Measurements from ENCODE around the gene WDR75. TPM values are rescaled to one million over a fixed set of nuclear protein-coding genes. Genes with fewer than 3 reads are reported as not detected.

The WDR75 gene
- total and polyA plus RNA-seq, 2 of the 13 experiments (the other 11 are each of a cell fraction or from before 2014, with no cell fraction given), result 63.0 to 74.1 TPM

DNA sequence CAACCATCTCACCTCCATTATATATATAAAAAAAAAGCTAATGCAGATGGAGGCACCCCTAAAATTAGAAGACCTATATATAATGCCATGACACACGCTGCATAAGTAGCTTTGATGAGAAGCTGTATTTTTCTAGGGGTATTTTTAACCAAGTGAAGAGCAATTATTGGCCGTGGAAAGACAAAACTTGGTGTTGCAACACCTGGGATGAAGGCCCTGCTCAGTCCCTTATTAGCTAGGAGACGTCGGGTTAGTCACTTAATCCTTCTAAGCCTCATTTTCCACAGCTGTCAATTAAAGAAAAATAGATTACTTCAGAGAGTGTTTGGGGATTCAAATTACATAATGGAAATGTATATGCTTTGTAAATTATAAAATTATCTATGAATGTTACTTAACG is 63.0 kb downstream of the WDR75 start:
- no peak overlapping the region for H3K27ac ChIP-seq (ENCODE audit: extremely low read length, insufficient read depth, low read length)
- no peaks in the 10 kb centered on the region for H4K20me1 ChIP-seq (ENCODE audit: insufficient read depth, low read length)
- TF ChIP-seq CEBPB (IDR thresholded peaks at IDR 0.05; ENCODE audit: borderline replicate concordance, low read depth, low read length) (peak; percentile 52; the same call in 1 of the 2 replicates), CREM (IDR thresholded peaks at IDR 0.05) (no peak), CREM (CRISPR knock-in tag; IDR thresholded peaks at IDR 0.05) (no peak), ZBTB42 (CRISPR knock-in tag; IDR thresholded peaks at IDR 0.05) (no peak), CEBPG (CRISPR knock-in tag; IDR thresholded peaks at IDR 0.05) (0 out of 2 replicates have a peak, but pooled peaks have one; percentile 7), MED8 (CRISPR knock-in tag; IDR thresholded peaks at IDR 0.05; ENCODE audit: insufficient replicate concordance) (no peak), ZNF160 (CRISPR knock-in tag; IDR thresholded peaks at IDR 0.05) (no peak), KDM5B (CRISPR knock-in tag; IDR thresholded peaks at IDR 0.05; ENCODE audit: borderline replicate concordance) (no peak)
- TF ChIP-seq, protein P1, sequence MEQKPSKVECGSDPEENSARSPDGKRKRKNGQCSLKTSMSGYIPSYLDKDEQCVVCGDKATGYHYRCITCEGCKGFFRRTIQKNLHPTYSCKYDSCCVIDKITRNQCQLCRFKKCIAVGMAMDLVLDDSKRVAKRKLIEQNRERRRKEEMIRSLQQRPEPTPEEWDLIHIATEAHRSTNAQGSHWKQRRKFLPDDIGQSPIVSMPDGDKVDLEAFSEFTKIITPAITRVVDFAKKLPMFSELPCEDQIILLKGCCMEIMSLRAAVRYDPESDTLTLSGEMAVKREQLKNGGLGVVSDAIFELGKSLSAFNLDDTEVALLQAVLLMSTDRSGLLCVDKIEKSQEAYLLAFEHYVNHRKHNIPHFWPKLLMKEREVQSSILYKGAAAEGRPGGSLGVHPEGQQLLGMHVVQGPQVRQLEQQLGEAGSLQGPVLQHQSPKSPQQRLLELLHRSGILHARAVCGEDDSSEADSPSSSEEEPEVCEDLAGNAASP (CRISPR knock-in tag; IDR thresholded peaks at IDR 0.05; ENCODE audit: borderline replicate concordance), result no peak
- H3K4me1 ChIP-seq (ENCODE audit: insufficient read depth, low read length), result peaks cover 23% of the 10 kb centered on the region
- 0 out of 2 replicates have a peak, but pooled peaks cover under 1% of the 10 kb centered on the region for H3K9me3 ChIP-seq (ENCODE audit: low read length)
- FAIRE-seq, result no peak
- ChIA-PET POLR2A (no interaction called here), CTCF (ENCODE audit: low intra/inter-chr PET ratio, low total read pairs) (no interaction called here)
- H3K4me3 ChIP-seq (replicated peaks in 1 of 3; ENCODE audit: insufficient read depth in 1 of 3, low read depth in 2 of 3, low read length in 3 of 3), result no peak overlapping the region
- WGBS (ENCODE audit: low lambda C conversion rate), result 78% methylated on average over 5 of the region's 5 CpGs
- H3K27me3 ChIP-seq (ENCODE audit: control insufficient read depth in 1 of 2, insufficient read depth in 2 of 2, low read length in 2 of 2), result no peaks in the 10 kb centered on the region
- no peak overlapping the region for H2AFZ ChIP-seq (ENCODE audit: low read length)
- no peaks in the 10 kb centered on the region for H3K79me2 ChIP-seq (ENCODE audit: insufficient read depth, low read length)
- no peak overlapping the region for H3K9ac ChIP-seq (ENCODE audit: insufficient read depth, low read depth, low read length)
- H3K4me2 ChIP-seq (ENCODE audit: low read depth, low read length), result no peak overlapping the region
- intact Hi-C loops (cut with micrococcal nuclease; ENCODE audit: unreplicated experiment) (no loop called here), in situ Hi-C loops (cut with HindIII; ENCODE audit: extremely low pct_ligation_motif_present, low pct_unique_long_range_greater_than_20kb) (no loop called here)
- no peak for ATAC-seq
- H3K36me3 ChIP-seq (replicated peaks in 1 of 2; ENCODE audit: control insufficient read depth in 1 of 2, insufficient read depth in 2 of 2, low read length in 2 of 2), result no peaks in the 10 kb centered on the region
- no TSS peak for BruUV-seq (replicated peaks)
- no peak for DNase-seq (ENCODE audit: low spot score)
